Kidney epithelial cell (primary cell): Measurements from ENCODE around the gene GRM3. TPM values are rescaled to one million over a fixed set of nuclear protein-coding genes. Genes with fewer than 3 reads are reported as not detected.
A peak's percentile ranks its signal among the peaks of the same experiment; 100 is the strongest.

Experiments
- DNase-seq: peaks from one replicate; pipeline ENCODE4 v3.0.0-alpha.2; 2010; ENCODE audit warnings: low read depth
- H3K27me3 ChIP-seq: 2 replicates; pipeline ENCODE4 v1.6.0; 2011; ENCODE audit warnings: low read length; ENCODE audit not compliant: control insufficient read depth, insufficient read depth
- H3K36me3 ChIP-seq: 2 replicates; pipeline ENCODE4 v1.5.1; 2011; ENCODE audit warnings: low read length; ENCODE audit not compliant: control insufficient read depth, insufficient read depth
- H3K4me3 ChIP-seq: 2 replicates; pipeline ENCODE4 v1.5.1; 2011; ENCODE audit warnings: low read depth, mild to moderate bottlenecking, control low read depth, low read length
- total RNA-seq: library from RNA; depleted of rRNA; stranded (reverse); fragments of >200 nt; gene quantifications from 2 replicates; pipeline ENCODE4 v1.2.3, GENCODE V29; 2015
- TF ChIP-seq, protein P1 (sequence below): IDR thresholded peaks from 2 replicates; pipeline ENCODE4 v1.5.1; 2011; ENCODE audit warnings: mild to moderate bottlenecking, moderate library complexity, low read length, control low read depth, inconsistent platforms; ENCODE audit not compliant: insufficient read depth, poor library complexity, severe bottlenecking

Gene GRM3
- total RNA-seq, 1 donor from 2014 or later = not detected

- Histone ChIP-seq H3K36me3 (no peaks in the 10 kb centered on the region), H3K4me3 (no peak overlapping the region), H3K27me3 (no peaks in the 10 kb centered on the region)
- DNase-seq = no peak
- TF ChIP-seq, protein P1, sequence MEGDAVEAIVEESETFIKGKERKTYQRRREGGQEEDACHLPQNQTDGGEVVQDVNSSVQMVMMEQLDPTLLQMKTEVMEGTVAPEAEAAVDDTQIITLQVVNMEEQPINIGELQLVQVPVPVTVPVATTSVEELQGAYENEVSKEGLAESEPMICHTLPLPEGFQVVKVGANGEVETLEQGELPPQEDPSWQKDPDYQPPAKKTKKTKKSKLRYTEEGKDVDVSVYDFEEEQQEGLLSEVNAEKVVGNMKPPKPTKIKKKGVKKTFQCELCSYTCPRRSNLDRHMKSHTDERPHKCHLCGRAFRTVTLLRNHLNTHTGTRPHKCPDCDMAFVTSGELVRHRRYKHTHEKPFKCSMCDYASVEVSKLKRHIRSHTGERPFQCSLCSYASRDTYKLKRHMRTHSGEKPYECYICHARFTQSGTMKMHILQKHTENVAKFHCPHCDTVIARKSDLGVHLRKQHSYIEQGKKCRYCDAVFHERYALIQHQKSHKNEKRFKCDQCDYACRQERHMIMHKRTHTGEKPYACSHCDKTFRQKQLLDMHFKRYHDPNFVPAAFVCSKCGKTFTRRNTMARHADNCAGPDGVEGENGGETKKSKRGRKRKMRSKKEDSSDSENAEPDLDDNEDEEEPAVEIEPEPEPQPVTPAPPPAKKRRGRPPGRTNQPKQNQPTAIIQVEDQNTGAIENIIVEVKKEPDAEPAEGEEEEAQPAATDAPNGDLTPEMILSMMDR = no peak
Observed at GRCh38 chr7:86793136-86793535, 149.4 kb downstream of the GRM3 start.

- no peaks in the 10 kb centered on the region for H3K27me3 ChIP-seq
- TF ChIP-seq, protein P1 = peak; percentile 37
- H3K4me3 ChIP-seq = no peak overlapping the region
- no peaks in the 10 kb centered on the region for H3K36me3 ChIP-seq
- DNase-seq = no peak
Observed at GRCh38 chr7:86814661-86815379, 171.1 kb downstream of the GRM3 start.

DNA sequence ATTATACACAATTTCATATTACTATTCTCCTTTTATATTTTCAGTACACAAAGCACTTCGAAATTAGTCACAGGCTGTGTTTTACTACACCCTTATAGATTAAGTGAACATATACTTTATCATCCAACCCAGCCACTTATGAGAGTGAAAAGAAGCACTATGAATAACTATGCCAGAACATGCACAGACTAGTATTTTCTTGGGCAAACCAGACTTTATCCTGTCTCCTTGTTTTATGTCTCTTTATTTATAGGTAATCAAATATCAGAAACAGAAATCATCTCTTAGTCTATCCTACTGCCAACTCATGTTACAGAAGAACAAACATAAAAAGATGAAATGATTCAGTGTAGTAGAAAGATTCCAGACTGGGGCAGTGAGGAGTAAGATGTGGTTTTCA, 171.8 kb downstream of the GRM3 start:
- Histone ChIP-seq H3K4me3 (no peak overlapping the region), H3K27me3 (no peaks in the 10 kb centered on the region), H3K36me3 (no peaks in the 10 kb centered on the region)
- TF ChIP-seq, protein P1 = no peak
- no peak for DNase-seq

DNA sequence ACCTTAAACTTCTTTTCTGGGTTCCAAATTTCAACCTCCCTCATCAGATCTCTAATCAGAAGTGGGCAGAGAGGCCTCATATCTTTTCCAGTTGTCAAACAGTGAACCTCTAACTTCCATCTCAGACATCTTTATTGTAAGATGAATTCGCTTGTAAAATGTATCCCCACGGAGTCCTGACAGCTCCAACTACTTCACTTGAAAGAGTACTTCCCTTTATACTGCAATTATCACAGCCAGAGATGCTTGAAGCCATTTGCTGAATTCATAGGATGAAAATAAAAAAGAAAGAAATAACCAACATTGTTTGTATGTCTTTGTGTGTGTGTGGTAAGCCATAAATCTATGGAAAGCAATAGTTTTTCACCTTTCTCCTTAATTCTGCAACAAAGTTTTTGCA, 175.2 kb downstream of the GRM3 start:
- Histone ChIP-seq H3K36me3 (no peaks in the 10 kb centered on the region), H3K27me3 (no peaks in the 10 kb centered on the region), H3K4me3 (no peak overlapping the region)
- TF ChIP-seq, protein P1 = no peak
- DNase-seq = no peak

DNA sequence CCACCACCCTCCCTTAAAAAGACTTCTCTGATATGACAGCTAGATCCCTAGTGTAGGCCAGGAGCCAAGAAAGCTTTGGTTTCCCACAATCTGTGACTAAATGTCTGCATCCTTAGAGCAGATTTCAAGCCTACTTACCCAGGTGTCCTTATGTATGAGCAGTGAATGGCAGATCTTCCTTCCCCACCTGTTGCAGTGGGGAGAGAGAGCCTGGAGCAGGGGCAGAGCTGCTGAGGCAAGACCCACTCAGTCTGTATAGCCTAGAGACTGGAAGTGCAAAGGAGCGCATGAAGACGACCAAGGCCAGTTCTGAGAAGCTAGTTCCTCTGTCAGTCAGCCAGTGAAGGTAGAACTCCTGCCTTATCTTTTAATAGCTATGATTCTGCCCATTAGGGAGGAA, 180.1 kb downstream of the GRM3 start:
- Histone ChIP-seq H3K27me3 (no peaks in the 10 kb centered on the region), H3K36me3 (no peaks in the 10 kb centered on the region), H3K4me3 (no peak overlapping the region)
- TF ChIP-seq, protein P1 = no peak
- no peak for DNase-seq

- no peak for DNase-seq
- no peaks in the 10 kb centered on the region for H3K36me3 ChIP-seq
- H3K4me3 ChIP-seq = no peak overlapping the region
- TF ChIP-seq, protein P1 = no peak
- no peaks in the 10 kb centered on the region for H3K27me3 ChIP-seq
Observed at GRCh38 chr7:86825264-86825663, 181.6 kb downstream of the GRM3 start.
